Spleen (tissue), 7 donors: Measurements from ENCODE around the gene SBSN.

Source experiments
- CTCF ChIP-seq, 11 experiments: fragments of 200-600 bp in 7 of 11; fragments of 450-650 bp in 4 of 11; sonication (generic) in 4 of 11; IDR thresholded peaks in 8 of 11; conservative IDR thresholded peaks in 3 of 11; 1 replicate in 7 of 11; 2 replicates in 4 of 11; pipeline versions ENCODE4 v1.4.0 to v1.8.0; 2016 to 2021; ENCODE audit warnings: antibody characterized with exemption in 11 of 11, inconsistent platforms in 4 of 11, mild to moderate bottlenecking in 1 of 11
- POLR2A ChIP-seq, 3 donors: fragments of 450-650 bp; IDR thresholded peaks; one replicate each; pipeline ENCODE4 v1.5.1; 2017; ENCODE audit warnings: antibody characterized with exemption in 3 of 3, mild to moderate bottlenecking in 1 of 3
- POLR2AphosphoS5 ChIP-seq, 3 donors: sonication (generic); formaldehyde crosslinking; IDR thresholded peaks; one replicate each; pipeline ENCODE4 v1.5.1; 2017; ENCODE audit warnings: antibody characterized with exemption in 3 of 3
- donor health status: DM: no; HTN: no; CAD: no; lungs with moderate emphysema.
- donor health status: DM: no; HTN: no; CAD: no.
- donor health status: DM: no; HTN: no; CAD: no.

- TF ChIP-seq POLR2A (IDR thresholded peaks at IDR 0.05) (no peak), POLR2AphosphoS5 (IDR thresholded peaks at IDR 0.05) (no peak), CTCF (IDR thresholded peaks at IDR 0.05 in 8 of 11, conservative IDR thresholded peaks at IDR 0.05 in 3 of 11) (no peak)
Observed at GRCh38 chr19:35563207-35563829, 35.2 kb upstream of the SBSN start, which contains the start of gene ATP4A.
